HEK293T (cell line): ENCODE data around the gene CBLB.

Experiments used
- BHLHE40 ChIP-seq: fragments of 450-650 bp; IDR thresholded peaks from 2 replicates; pipeline ENCODE4 v1.6.1; 2016; ENCODE audit warnings: mild to moderate bottlenecking, moderate library complexity, borderline replicate concordance
- FOXK2 ChIP-seq: fragments of 450-650 bp; IDR thresholded peaks from 2 replicates; pipeline ENCODE4 v1.6.1; 2016; ENCODE audit warnings: mild to moderate bottlenecking
- FOXM1 ChIP-seq: fragments of 450-650 bp; IDR thresholded peaks from 2 replicates; pipeline ENCODE4 v1.6.1; 2017; ENCODE audit warnings: mild to moderate bottlenecking, borderline replicate concordance
- NFRKB ChIP-seq: fragments of 450-650 bp; IDR thresholded peaks from 2 replicates; pipeline ENCODE4 v1.6.1; 2016; ENCODE audit warnings: mild to moderate bottlenecking, moderate library complexity
- SP1 ChIP-seq: fragments of 450-650 bp; IDR thresholded peaks from 2 replicates; pipeline ENCODE4 v1.6.1; 2017
- SUZ12 ChIP-seq: fragments of 450-650 bp; IDR thresholded peaks from 2 replicates; pipeline ENCODE4 v1.6.1; 2016; ENCODE audit warnings: mild to moderate bottlenecking
- TARDBP ChIP-seq: fragments of 450-650 bp; IDR thresholded peaks from 2 replicates; pipeline ENCODE4 v1.6.1; 2016
- ZNF384 ChIP-seq: fragments of 450-650 bp; IDR thresholded peaks from 2 replicates; pipeline ENCODE4 v1.6.1; 2016

DNA sequence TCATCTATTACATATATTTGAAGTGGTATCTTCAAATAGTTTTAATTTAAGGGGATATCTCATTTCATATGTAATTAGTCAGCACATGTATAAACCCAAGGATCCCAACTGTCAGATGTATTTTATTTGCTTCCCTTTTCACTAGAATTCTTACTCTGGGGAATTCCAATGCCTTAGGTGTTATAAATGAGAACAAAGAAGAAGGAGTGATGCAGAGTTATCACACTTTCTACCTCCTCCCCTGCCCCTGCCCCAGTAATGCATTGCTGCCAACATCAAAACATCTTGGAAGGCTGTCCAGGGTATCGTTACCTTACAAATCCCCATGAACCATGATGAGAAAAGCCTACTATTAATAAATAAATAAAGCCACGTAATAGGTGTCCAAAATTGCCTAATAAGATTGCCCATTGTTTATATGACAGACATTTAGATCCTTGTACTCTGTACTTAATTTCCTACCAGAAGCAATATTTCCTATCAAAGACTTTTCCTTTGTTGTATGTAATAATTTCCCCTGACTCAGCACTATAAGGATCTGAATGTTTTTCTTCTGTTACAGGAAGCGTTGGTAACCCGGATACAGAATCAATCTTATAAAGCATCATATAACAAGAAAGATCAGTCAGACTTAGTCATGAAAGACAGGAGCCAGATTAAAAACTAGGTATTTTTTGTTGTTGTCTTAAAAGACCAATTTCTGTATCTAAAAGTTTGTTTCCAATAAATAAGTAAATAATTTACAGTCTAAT, 38.8 kb downstream of the CBLB start:
- TF ChIP-seq NFRKB (no peak), FOXM1 (no peak), SUZ12 (no peak), SP1 (no peak), TARDBP (no peak), BHLHE40 (no peak), FOXK2 (no peak), ZNF384 (no peak)
